NCI-H748 (cell line): Measurements from ENCODE around the gene KASH5.
"Not testable (repeated sequence)": the region's sequence is repeated elsewhere in the genome, so short reads cannot be mapped to it uniquely, and the experiment has no call there.

Source experiments
- DNase-seq: peaks from one replicate; lab custom pipeline; 2025; ENCODE audit not compliant: unreplicated experiment; lab: John Stamatoyannopoulos, UW

Gene KASH5

DNA sequence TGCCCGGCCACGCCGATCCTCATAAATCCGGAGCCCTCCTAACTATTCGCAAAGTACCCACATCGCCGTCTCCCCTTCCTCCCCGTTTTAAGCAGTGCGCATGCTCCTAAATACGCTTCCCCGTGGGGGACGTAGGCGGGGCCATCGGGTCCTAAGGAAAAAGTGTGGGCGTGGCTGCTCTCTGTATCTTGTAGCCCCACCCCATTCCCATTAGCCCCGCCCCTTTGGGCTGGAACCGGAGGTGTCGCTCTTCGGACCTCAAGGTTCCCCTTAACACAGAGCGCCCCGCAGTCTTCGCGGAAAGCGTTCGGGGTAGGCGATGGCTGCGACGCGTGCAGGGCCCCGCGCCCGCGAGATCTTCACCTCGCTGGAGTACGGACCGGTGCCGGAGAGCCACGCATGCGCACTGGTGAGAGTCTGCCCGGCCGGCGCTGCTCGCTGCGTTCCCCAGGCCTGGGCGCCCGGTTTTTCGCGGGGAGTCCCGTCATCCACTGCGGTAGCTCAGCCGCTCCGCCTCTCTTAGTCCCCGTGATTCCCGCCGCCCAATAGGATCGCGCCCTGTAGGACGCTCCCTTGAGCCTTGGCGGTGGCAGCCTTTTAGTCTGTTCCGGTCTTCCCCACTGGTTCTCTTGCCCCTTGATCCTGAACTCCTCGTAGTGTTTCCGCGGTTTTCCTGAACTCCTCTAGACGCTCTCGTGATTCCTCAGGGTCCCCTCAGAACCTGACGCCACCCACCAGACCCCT, 65.1 kb downstream of the KASH5 start, which contains the start of gene ALDH16A1:
ALDH16A1 (plus strand) TSS at position 213 of the 744 bp plus-strand sequence; CDS start at position 320, 107 bp downstream.
- peak; percentile 99 for DNase-seq

DNA sequence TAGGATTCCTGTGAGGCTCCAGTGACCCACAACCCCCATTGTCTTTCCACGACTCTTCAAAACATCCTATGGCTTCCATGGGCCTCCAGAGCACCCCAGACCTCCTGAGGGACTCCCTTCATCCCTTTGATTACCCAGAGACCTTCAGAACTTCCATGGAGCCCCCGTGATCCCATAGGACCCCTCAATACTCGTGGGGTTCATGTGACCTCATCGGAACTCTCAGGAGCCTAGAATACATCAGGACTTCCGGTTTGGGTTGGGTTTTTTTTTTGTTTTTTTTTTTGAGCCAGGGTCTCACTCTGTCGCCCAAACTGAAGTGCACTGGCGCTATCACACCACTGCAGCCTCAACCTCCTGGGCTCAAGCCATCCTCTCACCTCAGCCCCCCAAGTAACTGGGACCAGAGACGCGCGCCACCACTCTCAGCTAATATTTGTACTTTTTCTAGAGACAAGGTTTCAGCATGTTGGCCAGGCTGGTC, 65.8 kb downstream of the KASH5 start:
- no peak for DNase-seq

- DNase-seq, result no peak
Measured at GRCh38 chr19:49455773-49456172, 67.7 kb downstream of the KASH5 start.

DNA sequence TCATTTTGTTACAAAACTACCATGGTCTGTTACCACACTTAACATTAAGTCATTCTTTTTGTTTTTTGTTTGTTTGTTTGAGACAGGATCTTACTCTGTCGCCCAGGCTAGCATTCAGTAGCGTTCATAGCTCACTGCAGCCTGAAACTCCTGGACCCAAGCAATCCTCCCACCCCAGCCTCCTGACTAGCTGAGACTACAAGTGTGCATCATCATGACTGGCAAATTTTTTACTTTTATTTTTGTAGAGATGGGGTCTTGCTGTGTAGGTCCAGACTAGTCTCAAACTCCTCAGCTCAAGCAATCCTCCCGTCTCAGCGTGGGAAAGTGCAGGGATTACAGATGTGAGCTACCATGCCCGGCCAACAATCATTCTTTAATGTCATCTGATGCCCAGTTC, 68.3 kb downstream of the KASH5 start:
- DNase-seq, result no peak

GRCh38 chr19:49458567-49458903, 70.5 kb downstream of the KASH5 start:
- no peak for DNase-seq

DNA sequence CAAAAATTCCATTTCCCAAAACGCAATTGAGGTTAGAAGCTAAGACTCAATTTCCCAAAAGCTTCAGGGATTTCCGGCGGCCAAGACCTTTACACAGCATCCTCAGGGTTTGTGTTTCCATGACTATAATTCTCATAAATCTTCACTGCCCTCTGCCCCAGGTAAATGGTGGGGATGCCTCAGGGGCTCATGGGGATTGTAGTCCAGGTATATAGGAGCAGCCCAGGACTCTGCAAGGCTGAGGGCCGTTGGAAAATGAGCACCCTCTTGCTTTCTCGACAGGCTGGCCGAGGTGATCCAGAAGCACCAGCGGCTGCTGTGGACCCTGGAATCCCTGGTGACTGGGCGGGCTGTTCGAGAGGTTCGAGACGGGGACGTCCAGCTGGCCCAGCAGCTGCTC, 71.3 kb downstream of the KASH5 start:
- DNase-seq, result no peak

DNA sequence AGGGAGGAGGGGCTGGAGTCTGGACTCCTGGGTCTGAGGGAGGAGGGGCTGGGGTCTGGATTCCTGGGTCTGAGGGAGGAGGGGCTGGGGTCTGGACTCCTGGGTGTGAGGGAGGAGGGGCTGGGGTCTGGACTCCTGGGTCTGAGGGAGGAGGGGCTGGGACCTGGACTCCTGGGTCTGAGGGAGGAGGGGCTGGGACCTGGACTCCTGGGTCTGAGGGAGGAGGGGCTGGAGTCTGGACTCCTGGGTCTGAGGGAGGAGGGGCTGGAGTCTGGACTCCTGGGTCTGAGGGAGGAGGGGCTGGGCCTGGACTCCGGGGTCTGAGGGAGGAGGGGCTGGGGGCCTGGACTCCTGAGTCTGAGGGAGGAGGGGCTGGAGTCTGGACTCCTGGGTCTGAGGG, 73.1 kb downstream of the KASH5 start:
- DNase-seq, result not testable (repeated sequence)

DNA sequence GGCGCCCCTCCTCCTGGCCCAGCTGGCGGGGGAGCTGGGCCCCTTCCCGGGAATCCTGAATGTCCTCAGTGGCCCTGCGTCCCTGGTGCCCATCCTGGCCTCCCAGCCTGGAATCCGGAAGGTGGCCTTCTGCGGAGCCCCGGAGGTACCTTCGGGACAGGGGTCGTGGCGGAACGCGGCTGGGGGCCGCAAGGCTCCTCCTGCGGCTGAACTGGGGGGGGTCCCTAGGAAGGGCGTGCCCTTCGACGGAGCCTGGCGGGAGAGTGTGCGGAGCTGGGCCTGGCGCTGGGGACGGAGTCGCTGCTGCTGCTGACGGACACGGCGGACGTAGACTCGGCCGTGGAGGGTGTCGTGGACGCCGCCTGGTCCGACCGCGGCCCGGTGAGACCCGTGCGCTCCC, 73.6 kb downstream of the KASH5 start:
- DNase-seq, result no peak

DNA sequence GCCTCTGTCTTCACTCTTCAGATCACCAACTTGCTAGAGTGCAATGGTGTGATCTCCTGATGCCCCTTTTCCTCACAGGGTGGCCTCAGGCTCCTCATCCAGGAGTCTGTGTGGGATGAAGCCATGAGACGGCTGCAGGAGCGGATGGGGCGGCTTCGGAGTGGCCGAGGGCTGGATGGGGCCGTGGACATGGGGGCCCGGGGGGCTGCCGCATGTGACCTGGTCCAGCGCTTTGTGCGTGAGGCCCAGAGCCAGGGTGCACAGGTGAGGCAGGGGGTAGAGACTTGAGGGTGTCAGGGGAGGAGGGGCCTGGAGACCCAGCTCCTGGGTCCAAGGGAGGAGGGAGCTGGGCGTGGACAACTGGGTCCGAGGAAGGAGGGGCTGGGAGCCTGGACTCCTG, 74.4 kb downstream of the KASH5 start:
- no peak for DNase-seq

- no peak for DNase-seq
Measured at GRCh38 chr19:49463960-49464740, 76.1 kb downstream of the KASH5 start.

DNA sequence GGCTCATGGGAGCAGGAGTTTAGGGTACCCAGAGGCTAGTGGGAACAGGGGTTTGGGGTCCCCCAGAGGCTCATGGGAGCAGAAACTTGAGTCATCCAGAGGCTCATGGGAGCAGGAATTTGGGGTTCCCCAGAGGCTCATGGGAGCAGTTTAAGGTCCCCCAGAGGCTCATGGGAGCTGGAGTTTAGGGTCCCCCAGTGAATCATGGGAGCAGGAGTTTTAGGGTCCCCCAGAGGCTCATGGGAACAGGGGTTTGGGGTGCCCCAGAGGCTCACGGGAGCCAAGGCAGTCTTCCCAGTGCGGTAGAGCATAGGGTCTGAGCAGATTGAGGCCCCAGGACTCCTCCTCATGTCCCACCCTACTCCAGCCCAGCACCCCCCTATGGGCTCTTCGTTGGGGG, 77.3 kb downstream of the KASH5 start:
- DNase-seq, result no peak
